ENCODE measurements around the gene LBP.
"Not testable (repeated sequence)": the region's sequence is repeated elsewhere in the genome, so short reads cannot be mapped to it uniquely, and the experiment has no call there.

LBP gene

DNA sequence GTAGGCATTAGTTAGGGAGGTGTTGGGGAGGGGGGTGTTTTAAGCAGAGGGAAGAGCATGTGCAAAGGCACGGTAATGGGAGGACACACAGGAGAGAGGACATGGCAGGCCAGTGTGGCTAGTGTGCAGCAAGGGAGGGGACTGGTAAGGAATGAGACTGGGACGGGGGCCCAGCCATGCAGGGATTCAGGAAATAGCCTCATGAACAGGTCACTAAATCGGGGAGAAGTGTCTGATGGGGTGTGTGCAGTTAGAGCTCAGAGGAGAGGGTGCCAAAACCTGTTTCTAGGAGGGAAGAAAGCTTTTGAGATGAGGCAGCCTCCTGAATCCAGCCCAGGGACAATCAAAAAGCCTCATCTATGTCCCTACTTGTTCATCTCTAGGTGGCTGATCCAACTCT, 34.8 kb upstream of the LBP start:
- H3K27ac ChIP-seq (ENCODE audit: low read depth, low read length, poor library complexity, severe bottlenecking), result no peak overlapping the region
- no peaks in the 10 kb centered on the region for H3K27me3 ChIP-seq (ENCODE audit: insufficient read depth, low read length)
- H3F3A ChIP-seq (ENCODE audit: insufficient read depth, low read length), result no peaks in the 10 kb centered on the region
- H3K4me2 ChIP-seq (ENCODE audit: low read length), result no peak overlapping the region
- no peak overlapping the region for H2AFZ ChIP-seq (ENCODE audit: low read length)
- no peaks in the 10 kb centered on the region for H3K9me3 ChIP-seq (ENCODE audit: low read length)
- TF ChIP-seq EZH2 (IDR thresholded peaks at IDR 0.05; ENCODE audit: borderline replicate concordance, low read length), result no peak
- TF ChIP-seq, protein P1, sequence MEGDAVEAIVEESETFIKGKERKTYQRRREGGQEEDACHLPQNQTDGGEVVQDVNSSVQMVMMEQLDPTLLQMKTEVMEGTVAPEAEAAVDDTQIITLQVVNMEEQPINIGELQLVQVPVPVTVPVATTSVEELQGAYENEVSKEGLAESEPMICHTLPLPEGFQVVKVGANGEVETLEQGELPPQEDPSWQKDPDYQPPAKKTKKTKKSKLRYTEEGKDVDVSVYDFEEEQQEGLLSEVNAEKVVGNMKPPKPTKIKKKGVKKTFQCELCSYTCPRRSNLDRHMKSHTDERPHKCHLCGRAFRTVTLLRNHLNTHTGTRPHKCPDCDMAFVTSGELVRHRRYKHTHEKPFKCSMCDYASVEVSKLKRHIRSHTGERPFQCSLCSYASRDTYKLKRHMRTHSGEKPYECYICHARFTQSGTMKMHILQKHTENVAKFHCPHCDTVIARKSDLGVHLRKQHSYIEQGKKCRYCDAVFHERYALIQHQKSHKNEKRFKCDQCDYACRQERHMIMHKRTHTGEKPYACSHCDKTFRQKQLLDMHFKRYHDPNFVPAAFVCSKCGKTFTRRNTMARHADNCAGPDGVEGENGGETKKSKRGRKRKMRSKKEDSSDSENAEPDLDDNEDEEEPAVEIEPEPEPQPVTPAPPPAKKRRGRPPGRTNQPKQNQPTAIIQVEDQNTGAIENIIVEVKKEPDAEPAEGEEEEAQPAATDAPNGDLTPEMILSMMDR (IDR thresholded peaks at IDR 0.05; ENCODE audit: low read length), result no peak
- no peak overlapping the region for H3K4me3 ChIP-seq (ENCODE audit: low read depth, low read length, poor library complexity, severe bottlenecking)
- no peaks in the 10 kb centered on the region for H3K36me3 ChIP-seq (ENCODE audit: insufficient read depth, low read length)
- no peak overlapping the region for H3K9ac ChIP-seq (ENCODE audit: low read length)
- no peaks in the 10 kb centered on the region for H3K4me1 ChIP-seq (ENCODE audit: insufficient read depth, low read length, severe bottlenecking)
- H4K20me1 ChIP-seq (ENCODE audit: insufficient read depth, low read length), result no peaks in the 10 kb centered on the region
- H3K79me2 ChIP-seq (ENCODE audit: insufficient read depth, low read length), result no peaks in the 10 kb centered on the region
- no peaks in the 10 kb centered on the region for H3K9me2 ChIP-seq (ENCODE audit: low read depth, low read length)

DNA sequence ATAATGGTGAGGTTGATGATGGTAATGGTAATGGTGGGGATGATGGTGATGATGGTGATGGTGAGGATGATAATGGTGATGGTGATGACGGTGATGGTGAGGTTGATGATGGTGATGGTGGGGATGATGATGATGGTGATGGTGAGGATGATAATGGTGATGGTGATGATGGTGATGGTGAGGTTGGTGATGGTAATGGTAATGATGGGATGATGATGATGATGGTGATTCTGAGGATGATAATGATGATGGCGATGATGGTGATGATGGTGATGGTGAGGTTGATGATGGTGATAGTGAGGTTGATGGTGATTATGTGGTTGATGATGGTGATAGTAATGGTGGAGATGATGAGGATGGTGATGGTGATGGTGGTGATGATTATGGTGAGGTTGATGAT, 32.6 kb upstream of the LBP start:
- Histone ChIP-seq H4K20me1 (ENCODE audit: insufficient read depth, low read length) (no peaks in the 10 kb centered on the region), H3K79me2 (ENCODE audit: insufficient read depth, low read length) (no peaks in the 10 kb centered on the region), H3K36me3 (ENCODE audit: insufficient read depth, low read length) (no peaks in the 10 kb centered on the region), H3K27ac (ENCODE audit: low read depth, low read length, poor library complexity, severe bottlenecking) (no peak overlapping the region), H2AFZ (ENCODE audit: low read length) (no peak overlapping the region), H3K4me2 (ENCODE audit: low read length) (no peak overlapping the region), H3K9me2 (ENCODE audit: low read depth, low read length) (no peaks in the 10 kb centered on the region), H3F3A (ENCODE audit: insufficient read depth, low read length) (no peaks in the 10 kb centered on the region), H3K27me3 (ENCODE audit: insufficient read depth, low read length) (no peaks in the 10 kb centered on the region), H3K9me3 (ENCODE audit: low read length) (no peaks in the 10 kb centered on the region), H3K4me3 (ENCODE audit: low read depth, low read length, poor library complexity, severe bottlenecking) (no peak overlapping the region), H3K9ac (ENCODE audit: low read length) (no peak overlapping the region), H3K4me1 (ENCODE audit: insufficient read depth, low read length, severe bottlenecking) (no peaks in the 10 kb centered on the region)
- TF ChIP-seq, protein P1 (IDR thresholded peaks at IDR 0.05; ENCODE audit: low read length), result no peak
- TF ChIP-seq EZH2 (IDR thresholded peaks at IDR 0.05; ENCODE audit: borderline replicate concordance, low read length), result no peak

DNA sequence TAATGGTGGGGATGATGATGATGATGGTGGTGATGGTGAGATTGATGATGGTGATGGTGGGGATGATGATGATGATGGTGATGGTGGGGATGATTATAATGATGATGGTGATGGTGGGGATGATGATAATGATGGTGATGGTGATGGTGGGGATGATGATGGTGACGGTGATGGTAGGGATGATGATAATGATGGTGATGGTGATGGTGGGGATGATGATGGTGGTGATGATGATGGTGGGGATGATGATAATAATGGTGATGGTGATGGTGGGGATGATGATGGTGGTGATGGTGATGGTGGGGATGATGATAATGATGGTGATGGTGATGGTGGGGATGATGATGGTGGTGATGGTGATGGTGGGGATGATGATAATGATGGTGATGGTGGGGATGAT, 31.9 kb upstream of the LBP start:
- not testable (repeated sequence) for H3K9me3 ChIP-seq (ENCODE audit: low read length); H3F3A ChIP-seq (ENCODE audit: insufficient read depth, low read length); H2AFZ ChIP-seq (ENCODE audit: low read length); H3K79me2 ChIP-seq (ENCODE audit: insufficient read depth, low read length); H4K20me1 ChIP-seq (ENCODE audit: insufficient read depth, low read length); H3K4me2 ChIP-seq (ENCODE audit: low read length); H3K27me3 ChIP-seq (ENCODE audit: insufficient read depth, low read length); H3K4me3 ChIP-seq (ENCODE audit: low read depth, low read length, poor library complexity, severe bottlenecking); H3K9me2 ChIP-seq (ENCODE audit: low read depth, low read length); H3K27ac ChIP-seq (ENCODE audit: low read depth, low read length, poor library complexity, severe bottlenecking); H3K4me1 ChIP-seq (ENCODE audit: insufficient read depth, low read length, severe bottlenecking); H3K9ac ChIP-seq (ENCODE audit: low read length); H3K36me3 ChIP-seq (ENCODE audit: insufficient read depth, low read length)

DNA sequence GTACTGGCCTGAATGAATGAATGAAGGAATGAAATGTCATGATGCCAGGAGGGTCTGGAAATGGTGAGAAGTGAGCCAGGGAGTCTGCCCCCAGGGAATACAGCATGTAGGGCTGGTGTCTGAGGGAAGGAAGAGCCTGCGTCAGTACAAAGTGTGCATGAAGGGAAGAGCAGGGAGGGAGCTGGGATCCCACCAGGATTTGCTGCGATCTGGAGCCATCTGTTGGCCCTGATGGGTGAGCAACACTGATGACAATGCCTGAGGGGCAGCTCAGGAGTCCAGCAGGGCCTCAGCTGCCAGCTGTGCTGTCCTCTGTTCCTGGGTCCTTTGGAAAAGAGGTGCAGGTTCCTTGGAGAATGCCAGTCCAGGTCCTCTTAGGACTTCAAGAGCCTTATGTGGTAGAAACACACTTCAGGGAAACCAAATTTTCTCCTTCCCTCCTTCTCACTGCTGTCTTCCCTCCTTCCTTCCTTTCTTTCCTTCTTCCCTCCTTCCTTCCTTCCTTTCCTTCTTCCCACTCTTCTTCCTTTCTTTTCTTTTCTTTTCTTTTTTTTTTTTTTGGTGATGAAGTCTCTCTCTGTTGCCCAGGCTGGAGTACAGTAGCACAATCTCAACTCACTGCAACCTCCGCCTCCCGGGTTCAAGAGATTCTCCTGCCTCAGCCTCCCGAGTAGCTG, 30.9 kb upstream of the LBP start:
- Histone ChIP-seq H4K20me1 (ENCODE audit: insufficient read depth, low read length) (no peaks in the 10 kb centered on the region), H2AFZ (ENCODE audit: low read length) (no peak overlapping the region), H3K4me3 (ENCODE audit: low read depth, low read length, poor library complexity, severe bottlenecking) (no peak overlapping the region), H3K9me3 (ENCODE audit: low read length) (no peaks in the 10 kb centered on the region), H3K79me2 (ENCODE audit: insufficient read depth, low read length) (no peaks in the 10 kb centered on the region), H3K4me1 (ENCODE audit: insufficient read depth, low read length, severe bottlenecking) (no peaks in the 10 kb centered on the region), H3K27me3 (ENCODE audit: insufficient read depth, low read length) (no peaks in the 10 kb centered on the region), H3K9ac (ENCODE audit: low read length) (no peak overlapping the region), H3K4me2 (ENCODE audit: low read length) (no peak overlapping the region), H3K27ac (ENCODE audit: low read depth, low read length, poor library complexity, severe bottlenecking) (no peak overlapping the region), H3K9me2 (ENCODE audit: low read depth, low read length) (no peaks in the 10 kb centered on the region), H3F3A (ENCODE audit: insufficient read depth, low read length) (no peaks in the 10 kb centered on the region), H3K36me3 (ENCODE audit: insufficient read depth, low read length) (no peaks in the 10 kb centered on the region)
- no peak for TF ChIP-seq EZH2 (IDR thresholded peaks at IDR 0.05; ENCODE audit: borderline replicate concordance, low read length)
- TF ChIP-seq, protein P1 (IDR thresholded peaks at IDR 0.05; ENCODE audit: low read length), result no peak

Measured in OCI-LY1 (cell line).